HepG2 (cell line): ENCODE results near the gene PNP. TPM values are rescaled to one million over a fixed set of nuclear protein-coding genes. Genes with fewer than 3 reads are reported as not detected.

Source experiments
- EEA1 ChIP-seq: sonication (generic); formaldehyde crosslinking; IDR thresholded peaks from 2 replicates; pipeline ENCODE4 v1.5.1; 2020; ENCODE audit warnings: mild to moderate bottlenecking, missing genetic modification reagents, borderline replicate concordance
- GFI1 ChIP-seq: sonication (generic); formaldehyde crosslinking; IDR thresholded peaks from 2 replicates; pipeline ENCODE4 v1.5.0; 2020; ENCODE audit warnings: missing genetic modification reagents, mild to moderate bottlenecking, borderline replicate concordance
- NFE2L1 ChIP-seq: sonication (generic); formaldehyde crosslinking; IDR thresholded peaks from 2 replicates; pipeline ENCODE4 v1.4.0; 2020; ENCODE audit warnings: missing genetic modification reagents, mild to moderate bottlenecking, borderline replicate concordance
- NFIC ChIP-seq: IDR thresholded peaks from 2 replicates; pipeline ENCODE4 v1.6.1; 2012; ENCODE audit warnings: mild to moderate bottlenecking, low read length, inconsistent platforms
- PPARG ChIP-seq: conservative IDR thresholded peaks from 2 replicates; pipeline ENCODE4 v1.6.1; 2016; ENCODE audit warnings: missing biosample characterization, missing genetic modification reagents
- RARG ChIP-seq: sonication (generic); formaldehyde crosslinking; IDR thresholded peaks from 2 replicates; pipeline ENCODE4 v1.4.0; 2020; ENCODE audit warnings: low read depth, mild to moderate bottlenecking, missing genetic modification reagents
- REL ChIP-seq: sonication (generic); formaldehyde crosslinking; conservative IDR thresholded peaks from 2 replicates; pipeline ENCODE4 v1.8.0; 2022; ENCODE audit warnings: mild to moderate bottlenecking, missing genetic modification reagents, moderate library complexity
- REPIN1 ChIP-seq: sonication (generic); formaldehyde crosslinking; IDR thresholded peaks from 2 replicates; pipeline ENCODE4 v1.8.0; 2022; ENCODE audit warnings: missing genetic modification reagents, low read depth, mild to moderate bottlenecking, borderline replicate concordance
- SMARCE1 ChIP-seq: fragments of 450-650 bp; IDR thresholded peaks from 2 replicates; pipeline ENCODE4 v1.6.1; 2017; ENCODE audit warnings: borderline replicate concordance
- ZBTB42 ChIP-seq: sonication (generic); formaldehyde crosslinking; IDR thresholded peaks from 2 replicates; pipeline ENCODE4 v1.5.0; 2020; ENCODE audit warnings: mild to moderate bottlenecking, missing genetic modification reagents
- ZNF746 ChIP-seq: sonication (generic); formaldehyde crosslinking; IDR thresholded peaks from 2 replicates; pipeline ENCODE4 v1.8.0; 2022; ENCODE audit warnings: mild to moderate bottlenecking, missing genetic modification reagents
- ZNF883 ChIP-seq: sonication (generic); formaldehyde crosslinking; IDR thresholded peaks from 2 replicates; pipeline ENCODE4 v1.5.1; 2020; ENCODE audit warnings: mild to moderate bottlenecking, missing genetic modification reagents; ENCODE audit errors: not compliant biosample characterization
- ZSCAN21 ChIP-seq: sonication (generic); formaldehyde crosslinking; IDR thresholded peaks from 2 replicates; pipeline ENCODE4 v1.8.0; 2022; ENCODE audit warnings: mild to moderate bottlenecking, missing genetic modification reagents, moderate library complexity, borderline replicate concordance
- polyA plus RNA-seq, 8 experiments: library from polyadenylated mRNA; depleted of rRNA in 3 of 8; stranded (reverse) in 7 of 8; unstranded in 1 of 8; fragments of >200 nt; fragmentation: Illumina TruSeq in 4 of 8; extraction: Trizol in 4 of 8; gene quantifications; 2 replicates each; pipeline versions ENCODE4 v1.2.1 to v1.2.3, GENCODE V29; 2011 to 2016; ENCODE audit warnings: low read depth in 4 of 8, missing spikeins in 1 of 8, mixed read lengths in 1 of 8; ENCODE audit not compliant: insufficient read depth in 1 of 8
- total RNA-seq, 5 experiments: library from RNA; depleted of rRNA; stranded (reverse); fragments of >200 nt; fragmentation: Illumina TruSeq; extraction: Trizol; gene quantifications; 2 replicates each; pipeline ENCODE4 v1.2.3, GENCODE V29; 2016; ENCODE audit warnings: low read depth in 1 of 5
- TF ChIP-seq, protein P1 (sequence below): fragments of 450-650 bp; IDR thresholded peaks from 2 replicates; pipeline ENCODE4 v1.6.1; 2017; ENCODE audit warnings: mild to moderate bottlenecking
- TF ChIP-seq, protein P2 (sequence below): sonication (generic); formaldehyde crosslinking; IDR thresholded peaks from 2 replicates; pipeline ENCODE4 v1.4.0; 2020; ENCODE audit warnings: mild to moderate bottlenecking, missing genetic modification reagents
- TF ChIP-seq, protein P3 (sequence below): sonication (generic); formaldehyde crosslinking; IDR thresholded peaks from 2 replicates; pipeline ENCODE4 v1.8.0; 2022; ENCODE audit warnings: mild to moderate bottlenecking, missing genetic modification reagents, moderate library complexity
- TF ChIP-seq, protein P4 (sequence below): sonication (generic); formaldehyde crosslinking; IDR thresholded peaks from 2 replicates; pipeline ENCODE4 v1.4.0; 2020; ENCODE audit warnings: mild to moderate bottlenecking, missing genetic modification reagents

Gene PNP
- total and polyA plus RNA-seq, 2 of the 13 experiments (the other 11 are each of a cell fraction or from before 2014, with no cell fraction given): 45.4 to 74.8 TPM

DNA sequence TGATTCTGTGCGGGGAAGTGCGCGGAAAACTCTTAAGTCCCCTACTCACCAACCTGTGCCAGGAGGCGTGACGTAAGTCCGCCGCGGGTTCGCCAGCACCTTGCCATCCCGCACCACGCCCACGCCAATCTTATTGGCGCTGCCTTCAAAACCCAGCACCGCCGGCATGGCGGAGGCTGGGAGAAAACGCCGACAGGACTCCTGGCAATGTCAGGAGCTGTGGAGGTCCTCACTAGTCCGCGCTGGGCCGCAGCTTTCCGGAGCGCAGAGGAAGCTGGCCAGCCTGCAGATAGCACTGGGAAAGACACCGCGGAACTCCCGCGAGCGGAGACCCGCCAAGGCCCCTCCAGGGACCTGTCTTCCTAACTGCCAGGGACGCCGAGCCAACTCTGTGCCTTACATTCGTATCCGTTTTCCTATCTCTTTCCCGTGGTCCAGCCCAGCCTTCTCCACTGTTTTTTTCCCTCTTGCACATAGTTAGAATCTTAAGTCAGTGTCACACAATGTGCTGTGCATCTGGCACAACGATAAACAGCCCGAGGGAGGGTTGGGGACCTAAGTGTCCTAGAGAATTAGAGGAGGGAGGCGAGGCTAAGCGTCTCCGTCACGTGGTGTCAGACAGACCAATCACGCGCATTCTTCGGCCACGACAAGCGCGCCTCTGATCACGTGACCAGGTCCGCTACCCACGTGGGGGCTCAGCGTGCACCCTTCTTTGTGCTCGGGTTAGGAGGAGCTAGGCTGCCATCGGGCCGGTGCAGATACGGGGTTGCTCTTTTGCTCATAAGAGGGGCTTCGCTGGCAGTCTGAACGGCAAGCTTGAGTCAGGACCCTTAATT, 14.5 kb upstream of the PNP start, which contains the start of the genes APEX1 and OSGEP (continued):
- TF ChIP-seq ZSCAN21 (peak; percentile 93; the same call in 1 of the 2 replicates), EEA1 (CRISPR knock-in tag) (0 out of 2 replicates have a peak, but pooled peaks have one; percentile 18), NFE2L1 (no peak), NFIC (peak; percentile 63; the same call in 1 of the 2 replicates), SMARCE1 (no peak), REL (CRISPR knock-in tag) (0 out of 2 replicates have a peak, but pooled peaks have one; percentile 20), RARG (CRISPR knock-in tag) (peak; percentile 86; the same call in 1 of the 2 replicates), ZNF746 (peak; percentile 72), ZBTB42 (CRISPR knock-in tag) (0 out of 2 replicates have a peak, but pooled peaks have one; percentile 50), PPARG (CRISPR knock-in tag) (peak; percentile 54; the same call in 1 of the 2 replicates), GFI1 (CRISPR knock-in tag) (no peak; the same call in 1 of the 2 replicates), ZNF883 (CRISPR knock-in tag) (peak; percentile 34), REPIN1 (peak; percentile 73; the same call in 1 of the 2 replicates)
- TF ChIP-seq, protein P1, sequence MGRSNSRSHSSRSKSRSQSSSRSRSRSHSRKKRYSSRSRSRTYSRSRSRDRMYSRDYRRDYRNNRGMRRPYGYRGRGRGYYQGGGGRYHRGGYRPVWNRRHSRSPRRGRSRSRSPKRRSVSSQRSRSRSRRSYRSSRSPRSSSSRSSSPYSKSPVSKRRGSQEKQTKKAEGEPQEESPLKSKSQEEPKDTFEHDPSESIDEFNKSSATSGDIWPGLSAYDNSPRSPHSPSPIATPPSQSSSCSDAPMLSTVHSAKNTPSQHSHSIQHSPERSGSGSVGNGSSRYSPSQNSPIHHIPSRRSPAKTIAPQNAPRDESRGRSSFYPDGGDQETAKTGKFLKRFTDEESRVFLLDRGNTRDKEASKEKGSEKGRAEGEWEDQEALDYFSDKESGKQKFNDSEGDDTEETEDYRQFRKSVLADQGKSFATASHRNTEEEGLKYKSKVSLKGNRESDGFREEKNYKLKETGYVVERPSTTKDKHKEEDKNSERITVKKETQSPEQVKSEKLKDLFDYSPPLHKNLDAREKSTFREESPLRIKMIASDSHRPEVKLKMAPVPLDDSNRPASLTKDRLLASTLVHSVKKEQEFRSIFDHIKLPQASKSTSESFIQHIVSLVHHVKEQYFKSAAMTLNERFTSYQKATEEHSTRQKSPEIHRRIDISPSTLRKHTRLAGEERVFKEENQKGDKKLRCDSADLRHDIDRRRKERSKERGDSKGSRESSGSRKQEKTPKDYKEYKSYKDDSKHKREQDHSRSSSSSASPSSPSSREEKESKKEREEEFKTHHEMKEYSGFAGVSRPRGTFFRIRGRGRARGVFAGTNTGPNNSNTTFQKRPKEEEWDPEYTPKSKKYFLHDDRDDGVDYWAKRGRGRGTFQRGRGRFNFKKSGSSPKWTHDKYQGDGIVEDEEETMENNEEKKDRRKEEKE: no peak
- TF ChIP-seq, protein P2, sequence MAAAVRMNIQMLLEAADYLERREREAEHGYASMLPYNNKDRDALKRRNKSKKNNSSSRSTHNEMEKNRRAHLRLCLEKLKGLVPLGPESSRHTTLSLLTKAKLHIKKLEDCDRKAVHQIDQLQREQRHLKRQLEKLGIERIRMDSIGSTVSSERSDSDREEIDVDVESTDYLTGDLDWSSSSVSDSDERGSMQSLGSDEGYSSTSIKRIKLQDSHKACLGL (CRISPR knock-in tag): peak; percentile 94
- TF ChIP-seq, protein P3, sequence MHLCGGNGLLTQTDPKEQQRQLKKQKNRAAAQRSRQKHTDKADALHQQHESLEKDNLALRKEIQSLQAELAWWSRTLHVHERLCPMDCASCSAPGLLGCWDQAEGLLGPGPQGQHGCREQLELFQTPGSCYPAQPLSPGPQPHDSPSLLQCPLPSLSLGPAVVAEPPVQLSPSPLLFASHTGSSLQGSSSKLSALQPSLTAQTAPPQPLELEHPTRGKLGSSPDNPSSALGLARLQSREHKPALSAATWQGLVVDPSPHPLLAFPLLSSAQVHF: no peak
- TF ChIP-seq, protein P4, sequence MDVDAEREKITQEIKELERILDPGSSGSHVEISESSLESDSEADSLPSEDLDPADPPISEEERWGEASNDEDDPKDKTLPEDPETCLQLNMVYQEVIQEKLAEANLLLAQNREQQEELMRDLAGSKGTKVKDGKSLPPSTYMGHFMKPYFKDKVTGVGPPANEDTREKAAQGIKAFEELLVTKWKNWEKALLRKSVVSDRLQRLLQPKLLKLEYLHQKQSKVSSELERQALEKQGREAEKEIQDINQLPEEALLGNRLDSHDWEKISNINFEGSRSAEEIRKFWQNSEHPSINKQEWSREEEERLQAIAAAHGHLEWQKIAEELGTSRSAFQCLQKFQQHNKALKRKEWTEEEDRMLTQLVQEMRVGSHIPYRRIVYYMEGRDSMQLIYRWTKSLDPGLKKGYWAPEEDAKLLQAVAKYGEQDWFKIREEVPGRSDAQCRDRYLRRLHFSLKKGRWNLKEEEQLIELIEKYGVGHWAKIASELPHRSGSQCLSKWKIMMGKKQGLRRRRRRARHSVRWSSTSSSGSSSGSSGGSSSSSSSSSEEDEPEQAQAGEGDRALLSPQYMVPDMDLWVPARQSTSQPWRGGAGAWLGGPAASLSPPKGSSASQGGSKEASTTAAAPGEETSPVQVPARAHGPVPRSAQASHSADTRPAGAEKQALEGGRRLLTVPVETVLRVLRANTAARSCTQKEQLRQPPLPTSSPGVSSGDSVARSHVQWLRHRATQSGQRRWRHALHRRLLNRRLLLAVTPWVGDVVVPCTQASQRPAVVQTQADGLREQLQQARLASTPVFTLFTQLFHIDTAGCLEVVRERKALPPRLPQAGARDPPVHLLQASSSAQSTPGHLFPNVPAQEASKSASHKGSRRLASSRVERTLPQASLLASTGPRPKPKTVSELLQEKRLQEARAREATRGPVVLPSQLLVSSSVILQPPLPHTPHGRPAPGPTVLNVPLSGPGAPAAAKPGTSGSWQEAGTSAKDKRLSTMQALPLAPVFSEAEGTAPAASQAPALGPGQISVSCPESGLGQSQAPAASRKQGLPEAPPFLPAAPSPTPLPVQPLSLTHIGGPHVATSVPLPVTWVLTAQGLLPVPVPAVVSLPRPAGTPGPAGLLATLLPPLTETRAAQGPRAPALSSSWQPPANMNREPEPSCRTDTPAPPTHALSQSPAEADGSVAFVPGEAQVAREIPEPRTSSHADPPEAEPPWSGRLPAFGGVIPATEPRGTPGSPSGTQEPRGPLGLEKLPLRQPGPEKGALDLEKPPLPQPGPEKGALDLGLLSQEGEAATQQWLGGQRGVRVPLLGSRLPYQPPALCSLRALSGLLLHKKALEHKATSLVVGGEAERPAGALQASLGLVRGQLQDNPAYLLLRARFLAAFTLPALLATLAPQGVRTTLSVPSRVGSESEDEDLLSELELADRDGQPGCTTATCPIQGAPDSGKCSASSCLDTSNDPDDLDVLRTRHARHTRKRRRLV (CRISPR knock-in tag): peak; percentile 88
